Kidney (tissue), 14 donors: ENCODE results near the gene MYL12B. TPM values are rescaled to one million over a fixed set of nuclear protein-coding genes. Genes with fewer than 3 reads are reported as not detected.
"Not testable (repeated sequence)": the region's sequence is repeated elsewhere in the genome, so short reads cannot be mapped to it uniquely, and the experiment has no call there.

Experiments used
- DNase-seq, 5 donors: peaks; one replicate each; pipeline ENCODE4 v3.0.0-alpha.2; 2013 to 2020
- FAIRE-seq: peaks from 2 replicates; lab custom pipeline; 2012; peaks lifted over from hg19 to GRCh38; lab: Jason Lieb, UNC
- H3K27ac ChIP-seq, 2 donors: one replicate each; pipeline ENCODE4 v1.7.0; 2013; ENCODE audit warnings: low read depth in 2 of 2, low read length in 2 of 2, inconsistent platforms in 1 of 2
- H3K27me3 ChIP-seq: one replicate; pipeline ENCODE4 v1.7.1; 2013; ENCODE audit warnings: low read length, inconsistent platforms; ENCODE audit not compliant: control insufficient read depth, insufficient read depth
- H3K36me3 ChIP-seq, 3 donors: one replicate each; pipeline versions ENCODE4 v1.7.0 to v1.7.1; 2013; ENCODE audit warnings: low read length in 3 of 3, control low read depth in 1 of 3, inconsistent platforms in 1 of 3; ENCODE audit not compliant: insufficient read depth in 3 of 3, control insufficient read depth in 2 of 3
- H3K4me1 ChIP-seq, 3 donors: one replicate each; pipeline versions ENCODE4 v1.7.0 to v1.7.1; 2013; ENCODE audit warnings: low read length in 3 of 3, inconsistent platforms in 1 of 3, low read depth in 1 of 3; ENCODE audit not compliant: control insufficient read depth in 2 of 3, insufficient read depth in 2 of 3
- H3K4me3 ChIP-seq, 3 donors: one replicate each; pipeline versions ENCODE4 v1.7.0 to v1.8.1; 2013; ENCODE audit warnings: low read length in 3 of 3, control low read depth in 1 of 3, inconsistent platforms in 1 of 3
- H3K9ac ChIP-seq, 3 donors: one replicate each; pipeline versions ENCODE4 v1.7.0 to v1.7.1; 2013; ENCODE audit warnings: low read length in 3 of 3, control low read depth in 1 of 3, inconsistent platforms in 1 of 3
- H3K9me3 ChIP-seq, 3 donors: one replicate each; pipeline versions ENCODE4 v1.7.0 to v1.7.1; 2013; ENCODE audit warnings: low read length in 3 of 3, control low read depth in 1 of 3, inconsistent platforms in 1 of 3; ENCODE audit not compliant: control insufficient read depth in 2 of 3, insufficient read depth in 1 of 3
- CTCF ChIP-seq: IDR thresholded peaks from 3 replicates; pipeline ENCODE4 v1.5.1; 2012; ENCODE audit warnings: mild to moderate bottlenecking, moderate library complexity, borderline replicate concordance; ENCODE audit not compliant: insufficient read depth; ENCODE audit errors: extremely low read depth
- intact Hi-C: fragments of 100-400 bp; cut with DNase I; formaldehyde crosslinking; loops from one replicate; pipeline ENCODE4 v1.11.1; 2022
- polyA plus RNA-seq: library from polyadenylated mRNA; stranded (reverse); fragments of 350-450 nt; fragmentation: Illumina TruSeq; extraction: RNeasy Lipid Tissue Mini Kit (QIAGEN cat#74804); gene quantifications from one replicate; pipeline ENCODE4 v1.2.3, GENCODE V29; 2014; ENCODE audit warnings: low read depth, low replicate concordance; ENCODE audit not compliant: insufficient read depth
- total RNA-seq: library from RNA; stranded (reverse); fragmentation: NEBNext Ultra II Directional; extraction: Animal tissue kit (Norgen Biotek cat#: 25700); gene quantifications from one replicate; pipeline ENCODE4 v1.2.1, GENCODE V29; 2021
- donor health status: control.
- donor health status: control.
- donor health status: control.
- donor health status: control.
- donor health status: control.
- donor health status: DM: yes; HTN: yes; CAD: no.
- donor health status: Normal renal cell carcinoma (clear cell type).

The MYL12B gene
- total and polyA plus RNA-seq, 2 donors from 2014 or later, result 448 to 884 TPM

GRCh38 chr18:3269241-3269913, 7.4 kb downstream of the MYL12B start:
- intact Hi-C loops, result no loop called here
- FAIRE-seq (no peak), DNase-seq (no peak)
- Histone ChIP-seq H3K9ac (no peak overlapping the region), H3K9me3 (no peaks in the 10 kb centered on the region), H3K4me3 (no peak overlapping the region), H3K27ac (peak overlapping the region in 1 of 2 donors; percentile 21), H3K36me3 (peaks cover 0 to 10% (median under 1%) of the 10 kb centered on the region in 3 donors), H3K27me3 (no peaks in the 10 kb centered on the region), H3K4me1 (peaks cover 0 to 46% (median 33%) of the 10 kb centered on the region in 3 donors)
- no peak for TF ChIP-seq CTCF

GRCh38 chr18:3269914-3270299, 8.0 kb downstream of the MYL12B start:
- no peak for DNase-seq
- no peak for FAIRE-seq
- Histone ChIP-seq H3K9ac (no peak overlapping the region), H3K36me3 (peaks cover 2 to 15% (median 6%) of the 10 kb centered on the region in 3 donors), H3K4me1 (peaks cover 0 to 41% (median 32%) of the 10 kb centered on the region in 3 donors), H3K9me3 (no peaks in the 10 kb centered on the region), H3K27me3 (no peaks in the 10 kb centered on the region), H3K4me3 (no peak overlapping the region), H3K27ac (no peak overlapping the region)
- intact Hi-C loops, result loop anchor here (10.0 kb wide), 1 partner anchor 185 kb away; the partner anchor contains the start of gene TGIF1
- no peak for TF ChIP-seq CTCF

GRCh38 chr18:3273042-3273441, 11.1 kb downstream of the MYL12B start:
- H3K27ac ChIP-seq, result no peak overlapping the region
- H3K4me3 ChIP-seq, result no peak overlapping the region
- intact Hi-C loops, result loop anchor here (10.0 kb wide), 1 partner anchor 182 kb away; the partner anchor contains the start of gene TGIF1
- DNase-seq, result no peak
- TF ChIP-seq CTCF, result no peak
- no peaks in the 10 kb centered on the region for H3K27me3 ChIP-seq
- H3K4me1 ChIP-seq, result peaks cover 0 to 17% (median 12%) of the 10 kb centered on the region in 3 donors
- no peak overlapping the region for H3K9ac ChIP-seq
- no peaks in the 10 kb centered on the region for H3K9me3 ChIP-seq
- FAIRE-seq, result no peak
- H3K36me3 ChIP-seq, result peaks cover 3 to 33% (median 20%) of the 10 kb centered on the region in 3 donors

- H3K36me3 ChIP-seq, result peaks cover 3 to 33% (median 22%) of the 10 kb centered on the region in 3 donors
- FAIRE-seq, H3K27me3 ChIP-seq, DNase-seq, H3K27ac ChIP-seq, H3K4me3 ChIP-seq, H3K4me1 ChIP-seq, H3K9ac ChIP-seq, H3K9me3 ChIP-seq: not testable (repeated sequence)
- intact Hi-C loops, result loop anchor here (10.0 kb wide), 1 partner anchor 177 kb away; the partner anchor contains the start of gene TGIF1
Observed at GRCh38 chr18:3277643-3278213, 15.8 kb downstream of the MYL12B start.
